ENCODE results near the gene PKNOX1.
A peak's percentile ranks its signal among the peaks of the same experiment; 100 is the strongest.
"Not testable (repeated sequence)": the region's sequence is repeated elsewhere in the genome, so short reads cannot be mapped to it uniquely, and the experiment has no call there.

Gene PKNOX1

GRCh38 chr21:42951193-42951592, 23.2 kb upstream of the PKNOX1 start:
- not testable (repeated sequence) for DNase-seq (ENCODE audit: low read depth)

- no peak for DNase-seq (ENCODE audit: low read depth)
These were observed 17.3 kb upstream of the PKNOX1 start for GRCh38 chr21:42956824-42957630.

- not testable (repeated sequence) for DNase-seq (ENCODE audit: low read depth)
These were observed 16.2 kb upstream of the PKNOX1 start for GRCh38 chr21:42958122-42958521.

- DNase-seq (ENCODE audit: low read depth): no peak
These were observed 14.6 kb upstream of the PKNOX1 start for GRCh38 chr21:42959728-42960127.

- DNase-seq (ENCODE audit: low read depth): no peak
These were observed 11.9 kb upstream of the PKNOX1 start for GRCh38 chr21:42962380-42963007.

GRCh38 chr21:42964086-42964485, 10.3 kb upstream of the PKNOX1 start:
- no peak for DNase-seq (ENCODE audit: low read depth)

- no peak for DNase-seq (ENCODE audit: low read depth)
These were observed 9.7 kb upstream of the PKNOX1 start for GRCh38 chr21:42964546-42965210.

GRCh38 chr21:42965211-42965560, 9.2 kb upstream of the PKNOX1 start:
- no peak for DNase-seq (ENCODE audit: low read depth)

GRCh38 chr21:42967616-42968015, 6.7 kb upstream of the PKNOX1 start:
- DNase-seq (ENCODE audit: low read depth): not testable (repeated sequence)

GRCh38 chr21:42969193-42969600, 5.2 kb upstream of the PKNOX1 start:
- DNase-seq (ENCODE audit: low read depth): no peak

GRCh38 chr21:42970946-42971653, 3.3 kb upstream of the PKNOX1 start:
- no peak for DNase-seq (ENCODE audit: low read depth)

GRCh38 chr21:42971897-42972275, 2.5 kb upstream of the PKNOX1 start:
- DNase-seq (ENCODE audit: low read depth): no peak

GRCh38 chr21:42973309-42973990, 912 bp upstream of the PKNOX1 start:
- DNase-seq (ENCODE audit: low read depth): no peak

GRCh38 chr21:42974832-42975820, 764 bp downstream of the PKNOX1 start:
- peak; percentile 49 for DNase-seq (ENCODE audit: low read depth)

GRCh38 chr21:42975886-42976608, 1.7 kb downstream of the PKNOX1 start:
- no peak for DNase-seq (ENCODE audit: low read depth)

GRCh38 chr21:42980312-42981213, 6.2 kb downstream of the PKNOX1 start:
- DNase-seq (ENCODE audit: low read depth): no peak

GRCh38 chr21:42981214-42981523, 6.8 kb downstream of the PKNOX1 start:
- DNase-seq (ENCODE audit: low read depth): no peak

- DNase-seq (ENCODE audit: low read depth): no peak
These were observed 7.5 kb downstream of the PKNOX1 start for GRCh38 chr21:42981862-42982261.

GRCh38 chr21:42983103-42983502, 8.7 kb downstream of the PKNOX1 start:
- no peak for DNase-seq (ENCODE audit: low read depth)

Data from stimulated activated CD8-positive, alpha-beta memory T cell treated with anti-CD3 and anti-CD28 coated beads, Interleukin-15, amount 100 ng/mL, for 24 hours (primary cell).